HL-60 (cell line): ENCODE results near the gene IL22RA2.

ENCODE experiments used
- DNase-seq, 2 experiments: peaks; one replicate each; pipeline ENCODE4 v3.0.0-alpha.2; 2010 to 2020; ENCODE audit warnings: low read depth in 1 of 2, low spot score in 1 of 2
- H3K27ac ChIP-seq: fragments of 250-450 bp; sonication (Bioruptor Pico); replicated peaks from 2 replicates; pipeline ENCODE4 v1.5.1; 2020; ENCODE audit warnings: mild to moderate bottlenecking, moderate library complexity
- H3K27me3 ChIP-seq: fragments of 250-450 bp; sonication (Bioruptor Pico); 2 replicates; pipeline ENCODE4 v1.5.1; 2021; ENCODE audit warnings: mild to moderate bottlenecking, moderate library complexity; ENCODE audit not compliant: insufficient read depth, poor library complexity, severe bottlenecking
- H3K4me3 ChIP-seq: replicated peaks from 2 replicates; pipeline ENCODE4 v1.5.1; 2011; ENCODE audit warnings: mild to moderate bottlenecking, control low read depth, low read length; ENCODE audit not compliant: insufficient read depth
- CTCF ChIP-seq: IDR thresholded peaks from one replicate; pipeline ENCODE4 v1.5.1; 2011; ENCODE audit warnings: low read length, control low read depth, inconsistent platforms; ENCODE audit not compliant: insufficient read depth
- GABPA ChIP-seq: IDR thresholded peaks from 2 replicates; pipeline ENCODE4 v1.6.1; 2012; ENCODE audit warnings: low read depth
- POLR2AphosphoS5 ChIP-seq: IDR thresholded peaks from 2 replicates; pipeline ENCODE4 v1.6.1; 2012; ENCODE audit warnings: low read depth
- REST ChIP-seq: IDR thresholded peaks from 2 replicates; pipeline ENCODE4 v1.6.1; 2012; ENCODE audit warnings: low read depth; ENCODE audit not compliant: insufficient replicate concordance
- SPI1 ChIP-seq: IDR thresholded peaks from 2 replicates; pipeline ENCODE4 v1.6.1; 2012; ENCODE audit warnings: low read depth, mild to moderate bottlenecking, borderline replicate concordance

Gene IL22RA2

GRCh38 chr6:137097526-137097925, 75.9 kb downstream of the IL22RA2 start:
- H3K27ac ChIP-seq = no peak overlapping the region
- no peak for DNase-seq
- H3K27me3 ChIP-seq = no peaks in the 10 kb centered on the region
- H3K4me3 ChIP-seq = no peak overlapping the region
- TF ChIP-seq GABPA = no peak
- TF ChIP-seq CTCF = no peak
- no peak for TF ChIP-seq SPI1
- TF ChIP-seq REST = no peak
- no peak for TF ChIP-seq POLR2AphosphoS5

- H3K27me3 ChIP-seq = no peaks in the 10 kb centered on the region
- TF ChIP-seq CTCF (no peak), SPI1 (no peak), POLR2AphosphoS5 (no peak), REST (no peak), GABPA (no peak)
- no peak for DNase-seq
- no peak overlapping the region for H3K4me3 ChIP-seq
- no peak overlapping the region for H3K27ac ChIP-seq
Measured at GRCh38 chr6:137097057-137097456, 76.4 kb downstream of the IL22RA2 start.

- no peak for TF ChIP-seq GABPA
- TF ChIP-seq CTCF = no peak
- no peak for TF ChIP-seq REST
- TF ChIP-seq SPI1 = peak; percentile 61; the same call in 1 of the 2 replicates
- Histone ChIP-seq H3K4me3 (no peak overlapping the region), H3K27me3 (no peaks in the 10 kb centered on the region), H3K27ac (no peak overlapping the region)
- DNase-seq = peak; percentile 8 to 17
Measured at GRCh38 chr6:137095651-137096238, 77.7 kb downstream of the IL22RA2 start.
